GM12801 (cell line): ENCODE data around the gene PRSS35.

Experiments used
- CTCF ChIP-seq: IDR thresholded peaks from one replicate; pipeline ENCODE4 v1.5.1; 2011; ENCODE audit warnings: control low read depth; ENCODE audit not compliant: insufficient read length; ENCODE audit errors: extremely low read depth

The PRSS35 gene

GRCh38 chr6:83490217-83490807 is 22.0 kb upstream of the PRSS35 start:
- no peak for TF ChIP-seq CTCF

GRCh38 chr6:83505356-83505755 is 7.0 kb upstream of the PRSS35 start:
- no peak for TF ChIP-seq CTCF

GRCh38 chr6:83509441-83509840 is 2.9 kb upstream of the PRSS35 start:
- no peak for TF ChIP-seq CTCF

GRCh38 chr6:83510791-83511190 is 1.5 kb upstream of the PRSS35 start:
- TF ChIP-seq CTCF, result no peak

- TF ChIP-seq CTCF, result no peak
These were observed 1.1 kb upstream of the PRSS35 start for GRCh38 chr6:83511266-83511665.

GRCh38 chr6:83514466-83514865 is 2.1 kb downstream of the PRSS35 start:
- no peak for TF ChIP-seq CTCF

GRCh38 chr6:83514866-83515466 is 2.6 kb downstream of the PRSS35 start:
- no peak for TF ChIP-seq CTCF
